Erythroblast (primary cell): ENCODE measurements around the gene DDX54.

Experiments
- GATA1 ChIP-seq: IDR thresholded peaks from 2 replicates; pipeline ENCODE4 v1.6.1; 2011; ENCODE audit warnings: low read depth, mild to moderate bottlenecking, control low read depth, low read length, moderate library complexity
- POLR2A ChIP-seq: IDR thresholded peaks from 2 replicates; pipeline ENCODE4 v1.6.1; 2011; ENCODE audit warnings: mild to moderate bottlenecking, low read length

- TF ChIP-seq POLR2A, result no peak
- no peak for TF ChIP-seq GATA1
Observed at GRCh38 chr12:113221997-113222729, 36.9 kb upstream of the DDX54 start.
